ENCODE results near the gene HDGFL2.

Gene HDGFL2

GRCh38 chr19:4550479-4551050, 78.5 kb downstream of the HDGFL2 start:
- ChIA-PET POLR2A (ENCODE audit: low non-redundant PET) (no interaction called here), CTCF (no interaction called here)
- DNase-seq (ENCODE audit: low spot score), result no peak
- no peak overlapping the region for H3K27ac ChIP-seq
- TF ChIP-seq CTCF (conservative IDR thresholded peaks at IDR 0.05; ENCODE audit: low read depth), result no peak
